COR-L47 (cell line): ENCODE data around the gene FAM228B.
"Not testable (repeated sequence)": the region's sequence is repeated elsewhere in the genome, so short reads cannot be mapped to it uniquely, and the experiment has no call there.

Experiments used
- DNase-seq: peaks from one replicate; lab custom pipeline; 2025; lab: John Stamatoyannopoulos, UW

FAM228B gene

DNA sequence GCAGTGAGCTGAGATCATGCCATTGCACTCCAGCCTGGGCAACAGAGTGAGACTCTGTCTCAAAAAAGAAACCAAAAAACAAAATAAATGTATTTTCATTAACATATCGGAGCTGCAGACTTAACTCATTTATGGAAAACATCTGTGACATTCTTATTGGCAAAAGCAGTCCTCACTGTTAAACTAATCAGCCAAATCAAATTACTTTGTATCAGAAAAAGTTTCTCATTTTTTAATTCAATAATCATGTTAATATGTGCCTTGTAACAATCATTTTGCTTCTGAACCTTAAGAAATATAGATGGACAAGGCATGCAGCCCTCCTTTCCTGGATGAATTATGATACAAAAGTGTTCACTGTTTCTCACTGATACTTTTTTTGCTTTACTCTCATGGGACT is 20.6 kb upstream of the FAM228B start:
- DNase-seq = no peak

DNA sequence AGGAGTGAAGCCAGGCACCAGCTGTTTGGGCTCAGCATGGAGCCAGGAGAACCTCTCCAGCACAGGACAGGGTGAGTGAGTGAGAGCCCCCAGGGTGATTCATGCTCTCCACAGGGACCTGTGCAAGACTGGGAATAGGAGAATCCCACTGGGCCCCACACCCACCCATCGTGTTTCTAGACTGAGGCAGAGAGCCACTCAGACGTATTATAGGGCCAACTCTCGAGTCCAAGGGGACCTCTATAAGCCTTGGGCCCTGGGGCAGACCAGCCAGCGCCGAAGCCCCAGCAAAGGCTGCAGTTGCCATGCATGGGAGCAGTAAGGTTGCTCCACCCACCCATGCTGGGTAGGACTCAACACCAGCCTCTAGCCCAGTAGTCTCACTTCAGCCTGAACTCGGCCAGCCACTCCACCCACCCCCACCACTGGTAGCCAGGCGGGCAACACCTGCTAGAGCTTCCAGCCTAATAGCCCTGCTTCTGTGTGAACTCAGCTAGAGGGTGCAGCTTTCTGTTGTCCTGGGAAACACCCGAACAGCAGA is 19.1 kb upstream of the FAM228B start:
- no peak for DNase-seq

DNA sequence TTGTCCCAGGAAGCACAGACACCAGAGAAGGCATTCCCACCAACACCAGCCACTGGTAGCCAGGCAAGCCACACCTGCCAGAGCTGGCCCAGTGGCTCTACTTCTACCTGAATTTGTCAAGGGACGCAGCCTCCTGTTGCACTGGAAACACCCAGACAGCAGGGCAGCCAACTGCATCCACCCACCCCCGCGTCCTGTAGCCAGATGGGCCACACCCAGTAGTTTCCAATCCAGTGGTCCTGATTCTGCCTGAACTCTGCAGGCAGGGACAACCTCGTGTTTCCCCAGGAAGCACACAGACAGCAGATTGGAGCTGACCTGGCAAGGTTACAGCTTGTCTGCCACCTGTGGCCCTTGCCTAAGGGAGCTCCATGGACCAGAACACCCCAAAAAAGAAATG is 18.4 kb upstream of the FAM228B start:
- DNase-seq = no peak

DNA sequence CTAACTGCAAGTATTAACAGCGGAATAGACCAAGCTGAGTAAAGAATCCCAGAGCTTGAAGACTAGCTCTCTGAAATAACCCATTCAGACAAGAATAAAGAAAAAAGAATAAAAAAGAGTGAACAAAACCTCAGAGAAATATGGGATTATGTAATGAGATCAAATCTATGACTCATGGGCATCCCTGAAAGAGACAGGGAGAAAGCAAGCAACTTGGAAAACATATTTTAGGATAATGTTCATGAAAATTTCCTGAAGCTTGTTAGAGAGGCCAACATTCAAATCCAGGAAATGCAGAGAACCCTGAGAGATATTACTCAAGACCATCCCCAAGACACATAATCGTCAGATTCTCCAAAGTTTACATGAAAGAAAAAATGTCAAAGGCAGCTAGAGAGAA is 17.5 kb upstream of the FAM228B start:
- DNase-seq = no peak

DNA sequence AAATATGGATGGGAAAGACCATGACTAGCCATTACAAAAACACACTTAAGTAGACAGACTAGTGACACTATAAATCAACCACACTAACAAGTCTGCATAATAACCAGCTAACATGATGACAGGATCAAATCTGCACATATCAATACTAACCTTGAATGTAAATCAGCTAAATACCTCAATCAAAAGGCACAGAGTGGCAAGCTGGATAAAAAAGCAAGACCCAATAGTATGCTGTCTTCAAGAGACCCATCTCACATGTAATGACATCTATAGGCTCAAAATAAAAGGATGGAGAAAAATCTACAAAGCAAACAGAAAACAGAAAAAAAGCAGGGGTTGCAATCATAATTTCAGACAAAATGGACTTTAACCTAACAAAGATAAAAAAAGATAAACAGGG is 16.5 kb upstream of the FAM228B start:
- DNase-seq = no peak

DNA sequence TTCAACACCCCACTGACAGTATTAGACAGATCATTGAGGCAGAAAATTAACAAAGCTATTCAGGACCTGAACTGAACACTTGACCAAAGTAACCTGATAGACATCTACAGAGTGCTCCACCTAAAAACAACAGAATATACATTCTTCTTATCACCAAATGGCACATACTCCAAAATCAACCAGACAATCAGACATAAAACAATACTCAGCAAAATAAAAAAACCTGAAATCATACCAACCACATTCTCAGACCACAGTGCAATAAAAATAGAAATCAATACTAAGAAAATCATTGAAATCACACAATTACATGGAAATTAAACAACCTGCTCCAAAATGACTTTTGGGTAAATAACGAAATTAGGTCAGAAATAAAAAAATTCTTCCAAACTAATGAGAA is 15.9 kb upstream of the FAM228B start:
- no peak for DNase-seq

DNA sequence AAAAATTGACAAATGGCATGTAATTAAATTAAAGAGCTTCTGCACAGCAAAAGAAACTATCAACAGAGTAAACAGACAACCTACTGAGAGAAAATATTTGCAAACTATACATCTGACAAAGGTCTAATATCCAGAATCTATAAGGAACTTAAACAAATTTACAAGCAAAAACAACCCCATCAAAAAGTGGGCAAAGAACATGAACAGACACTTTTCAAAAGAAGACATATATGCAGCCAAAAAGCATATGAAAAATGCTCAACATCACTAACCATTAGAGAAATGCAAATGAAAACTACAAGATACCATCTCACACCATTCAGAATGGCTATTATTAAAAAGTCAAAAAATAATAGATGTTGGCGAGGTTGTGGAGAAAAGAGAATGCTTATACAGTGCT is 13.8 kb upstream of the FAM228B start:
- DNase-seq = not testable (repeated sequence)

DNA sequence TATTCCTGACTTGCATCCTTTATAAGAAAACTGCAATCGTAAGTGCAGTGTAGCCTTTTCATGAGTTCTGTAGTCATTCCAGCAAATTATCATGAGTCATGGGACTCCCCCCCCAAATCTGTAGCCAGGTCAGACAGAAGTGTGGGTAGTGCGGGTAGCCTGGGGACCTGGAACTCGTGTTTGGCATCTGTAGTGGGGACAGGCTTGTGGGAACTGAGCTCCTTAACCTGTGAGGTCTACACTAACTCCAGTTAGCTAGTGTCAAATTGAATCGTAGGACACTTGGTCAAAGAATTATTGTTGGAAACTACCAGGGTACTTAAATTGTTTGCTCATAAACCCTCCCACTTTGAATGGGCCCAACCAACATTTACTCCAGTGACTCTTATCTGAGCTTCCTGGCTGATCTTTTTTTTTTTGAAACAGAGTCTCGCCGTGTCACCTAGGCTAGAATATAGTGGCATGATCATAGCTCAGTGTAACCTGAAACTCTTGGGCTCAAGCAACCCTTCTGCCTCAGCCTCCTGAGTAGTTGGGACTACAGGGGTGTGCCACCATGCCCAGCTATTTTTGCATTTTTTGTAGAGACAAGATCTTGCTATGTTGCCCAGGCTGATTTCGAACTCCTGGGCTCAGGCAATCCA is 12.5 kb upstream of the FAM228B start:
- DNase-seq = no peak

DNA sequence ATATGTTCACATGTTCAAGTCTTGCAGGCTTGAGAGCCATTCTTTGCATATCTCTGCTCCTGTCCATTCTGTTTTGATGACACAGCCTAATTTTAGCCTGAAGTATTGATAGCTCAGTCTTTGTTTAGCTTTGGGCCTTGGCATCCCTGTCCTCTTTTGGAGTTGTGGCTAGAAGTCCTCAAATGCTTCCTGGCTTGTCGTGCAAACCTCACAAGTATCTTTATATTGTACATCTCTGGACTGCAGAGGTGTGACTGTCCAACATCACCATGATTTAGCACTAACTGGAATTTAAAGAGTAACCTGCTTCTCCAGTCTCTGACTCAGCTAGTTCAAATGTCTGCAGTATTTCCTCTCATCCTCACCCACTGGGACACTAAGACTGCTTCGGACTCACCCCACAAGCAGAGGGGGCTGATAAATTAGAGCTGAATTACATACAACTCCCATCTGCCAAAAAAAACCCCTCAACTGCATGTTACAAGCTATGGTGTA is 11.8 kb upstream of the FAM228B start:
- DNase-seq = no peak

DNA sequence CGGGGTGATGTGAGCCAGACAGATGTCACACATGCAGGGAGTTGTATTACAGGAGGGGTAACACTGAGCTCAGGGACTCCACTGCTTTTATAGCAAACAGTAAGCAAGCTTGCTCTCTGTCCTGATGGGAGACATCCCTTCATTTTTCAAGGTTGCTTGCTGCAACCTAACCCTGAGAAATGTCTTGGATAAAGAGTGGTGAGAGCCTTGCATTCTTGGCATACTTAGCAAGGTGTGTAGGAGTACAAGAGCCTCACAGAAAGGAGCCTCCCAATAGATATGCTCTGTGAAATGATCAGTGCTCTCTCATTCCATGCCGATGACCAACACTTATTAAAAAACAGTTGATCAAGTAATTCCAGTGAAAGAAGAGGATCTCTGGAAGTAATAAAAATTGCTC is 8.2 kb upstream of the FAM228B start:
- DNase-seq = no peak

DNA sequence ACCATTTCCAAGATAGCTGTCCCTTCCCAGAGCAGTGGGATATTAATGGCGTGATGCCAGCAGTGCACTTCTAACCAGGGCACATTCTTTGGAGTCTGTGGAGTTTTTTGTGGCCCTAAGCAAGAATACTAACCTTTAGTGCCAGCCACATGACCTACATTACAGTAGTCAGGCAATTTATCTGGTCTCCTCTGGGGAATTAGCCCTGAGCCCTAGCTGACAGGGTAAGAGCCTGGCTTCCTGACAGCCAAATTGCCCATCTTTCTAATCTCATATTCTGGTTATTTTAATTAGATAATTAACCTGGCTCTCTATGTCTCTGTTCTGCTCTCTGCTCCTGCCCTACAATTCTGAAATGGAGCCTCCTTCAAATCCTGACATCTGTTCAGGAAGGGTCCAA is 5.4 kb upstream of the FAM228B start:
- no peak for DNase-seq

DNA sequence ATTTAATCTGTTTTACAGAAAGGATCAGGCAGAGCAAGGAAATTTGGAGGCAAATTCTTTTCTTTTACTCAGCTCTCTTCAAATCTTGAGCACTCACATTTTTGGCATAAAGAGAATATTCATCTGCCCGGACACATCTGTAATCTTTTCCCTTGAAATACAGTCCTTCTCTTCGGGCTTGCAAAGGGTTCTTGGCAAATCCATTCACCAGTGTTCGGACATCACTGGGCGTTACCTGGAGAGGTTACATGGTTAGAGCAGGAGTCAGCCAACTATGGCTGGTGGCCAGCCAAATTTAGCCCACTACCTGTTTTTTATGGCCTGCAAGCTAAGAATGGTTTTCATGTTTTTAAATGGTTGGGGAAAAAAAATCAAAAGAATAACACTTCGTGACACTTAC is 2.2 kb upstream of the FAM228B start:
- no peak for DNase-seq

DNA sequence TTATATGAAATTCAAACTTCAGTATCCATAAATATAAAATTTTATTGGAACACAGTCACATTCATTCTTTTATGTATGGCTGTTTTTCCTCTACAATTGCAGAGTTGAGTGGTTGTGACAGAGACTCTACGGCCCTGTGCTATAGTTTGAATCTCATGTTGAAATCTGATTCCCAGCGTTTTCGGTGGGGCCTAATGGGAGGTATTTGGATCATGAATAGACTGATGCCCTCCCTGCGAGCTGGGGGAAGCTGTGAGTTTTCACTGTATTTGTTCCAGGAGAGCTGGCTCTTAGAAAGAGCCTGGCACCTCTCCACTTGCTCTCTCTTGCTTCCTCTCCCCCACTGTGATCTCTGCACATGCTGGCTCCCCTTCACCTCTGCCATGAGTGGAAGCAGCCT is 1.8 kb upstream of the FAM228B start:
- no peak for DNase-seq

DNA sequence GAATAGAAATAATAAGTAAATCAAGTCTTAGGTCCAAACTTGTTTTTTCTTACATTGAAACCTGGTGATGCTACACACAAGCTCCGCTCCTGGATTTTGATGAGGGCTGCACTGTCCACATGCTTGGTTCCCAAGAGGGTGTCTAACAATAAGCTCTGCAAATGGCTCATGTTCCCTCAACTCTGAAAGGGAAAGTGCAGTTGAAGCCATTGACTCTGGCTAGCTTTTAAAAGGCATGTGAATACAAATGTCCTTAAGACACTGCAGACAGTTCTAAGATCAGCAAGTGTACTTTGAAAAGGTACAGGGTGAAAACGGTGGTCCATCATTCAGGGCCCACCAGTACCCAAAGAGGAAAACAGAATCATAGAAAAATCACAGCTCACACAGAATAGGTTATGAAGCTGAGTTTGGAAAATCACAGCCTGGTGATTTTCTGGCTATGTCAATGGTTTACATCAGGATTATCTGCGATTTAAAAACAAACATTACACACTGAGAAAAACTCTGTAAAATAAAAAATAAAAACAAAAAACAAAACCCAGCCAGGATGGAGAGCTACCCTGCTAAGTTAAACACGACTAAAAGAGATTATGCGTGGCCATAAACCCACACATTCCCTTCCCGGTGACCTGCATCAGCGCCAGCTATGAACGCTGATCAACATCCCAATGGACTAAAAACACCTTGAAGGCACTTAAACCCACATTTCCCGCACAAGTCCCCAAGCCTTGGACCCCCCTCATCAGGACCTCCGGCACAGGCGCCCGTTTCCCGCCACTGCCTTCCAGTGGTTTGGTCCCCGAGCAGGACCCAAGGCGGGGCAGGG is 689 bp upstream of the FAM228B start:
- DNase-seq = no peak

DNA sequence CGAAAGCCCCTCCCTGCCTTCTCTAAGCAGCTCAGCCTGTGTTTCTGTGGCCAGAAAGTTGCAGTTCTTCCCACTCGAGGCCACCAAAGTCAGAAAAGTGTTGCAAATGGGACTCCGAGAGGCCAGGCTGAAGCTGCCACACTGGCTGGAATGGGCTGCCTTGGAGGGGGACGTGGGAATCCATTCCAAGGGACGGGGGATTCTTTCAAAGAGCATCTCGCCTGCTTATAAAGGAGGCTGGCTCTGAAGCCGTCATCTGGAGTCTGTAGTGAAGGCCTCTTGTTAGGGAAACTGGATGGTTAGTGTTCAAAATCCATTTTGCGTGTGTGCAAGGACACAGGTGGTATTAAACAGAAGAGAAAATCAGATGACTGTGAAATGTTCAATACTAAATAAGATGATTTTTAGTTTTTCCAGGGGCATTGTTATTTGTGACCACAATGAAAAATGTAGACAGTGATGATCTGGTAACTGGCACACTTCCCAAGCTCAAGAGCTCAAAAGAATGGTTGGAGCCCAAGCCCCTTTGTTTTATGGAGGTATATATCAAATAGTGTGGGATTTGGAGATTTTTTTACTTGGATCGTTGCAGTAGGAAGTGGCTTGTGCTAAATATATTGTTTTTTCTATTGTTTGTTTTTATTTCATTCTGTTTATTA is 782 bp downstream of the FAM228B start:
- peak; percentile 19 for DNase-seq

DNA sequence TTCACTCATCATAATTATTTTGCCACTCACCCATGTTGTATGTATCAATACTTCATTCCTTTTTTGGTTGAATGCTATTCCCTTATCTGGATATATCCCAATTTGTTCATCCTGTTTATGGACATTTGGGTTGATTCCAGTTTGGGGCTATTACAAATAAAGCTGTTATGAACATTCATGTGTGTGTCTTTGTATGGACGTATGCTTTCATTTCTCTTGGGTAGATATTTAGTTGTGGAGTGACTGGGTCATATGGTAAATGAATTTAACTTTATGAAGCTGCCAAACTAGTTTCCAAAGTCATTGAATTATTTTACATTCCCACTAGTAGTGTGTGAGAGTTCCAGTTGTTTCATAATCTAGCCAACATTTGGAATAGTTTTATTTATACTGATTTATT is 2.7 kb downstream of the FAM228B start:
- DNase-seq = no peak

DNA sequence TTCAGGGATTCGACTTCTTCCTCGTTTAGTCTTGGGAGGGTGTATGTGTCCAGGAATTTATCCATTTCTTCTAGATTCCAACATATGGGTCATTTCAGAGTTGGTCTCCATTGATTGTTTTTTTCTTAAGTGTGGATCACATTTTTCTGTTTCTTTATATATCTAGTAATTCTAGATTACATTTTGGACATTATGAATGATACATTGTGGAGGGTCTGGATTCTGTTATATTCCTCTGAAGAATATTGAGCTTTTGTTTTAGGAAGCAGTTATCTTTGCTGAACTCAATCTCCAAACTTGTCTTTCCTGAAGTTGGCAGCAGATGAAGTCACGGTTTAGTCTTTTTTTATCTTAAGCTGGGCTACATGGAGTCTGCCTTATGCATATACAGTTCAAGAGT is 9.3 kb downstream of the FAM228B start:
- DNase-seq = no peak

DNA sequence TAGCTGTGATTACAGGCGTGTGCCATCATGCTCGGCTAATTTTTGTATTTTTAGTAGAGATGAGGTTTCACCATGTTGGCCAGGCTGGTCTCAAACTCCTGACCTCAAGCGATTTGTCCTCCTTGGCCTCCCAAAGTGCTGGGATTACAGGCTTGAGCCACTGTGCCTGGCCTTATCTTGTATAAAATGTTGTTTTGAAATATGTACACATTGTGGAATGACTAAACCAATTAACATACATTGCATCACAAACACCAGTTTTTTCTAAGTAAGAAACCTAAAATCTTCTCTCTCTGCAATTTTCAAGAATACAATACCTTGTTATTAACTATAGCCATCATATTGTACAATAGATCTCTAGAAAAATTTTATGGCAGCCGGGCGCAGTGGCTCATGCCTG is 17.0 kb downstream of the FAM228B start:
- DNase-seq = not testable (repeated sequence)

DNA sequence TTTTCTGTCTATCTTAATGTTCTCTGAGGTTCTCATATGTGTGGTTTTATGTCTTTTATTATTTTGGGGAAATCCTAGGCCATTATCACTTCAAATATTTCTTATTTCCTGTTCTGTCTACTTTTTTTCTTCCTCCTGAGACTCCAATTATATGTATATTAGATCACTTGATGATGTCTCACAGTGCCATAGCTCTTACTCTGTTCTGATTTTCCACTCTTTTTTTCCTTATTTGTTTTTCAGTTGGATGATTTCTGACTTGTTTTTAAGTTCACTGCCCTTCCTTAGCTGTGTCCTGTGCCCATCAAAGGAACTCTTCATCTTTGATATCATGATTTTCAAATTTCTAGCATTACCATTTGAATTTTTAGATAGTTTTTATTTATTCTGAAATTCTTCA is 24.1 kb downstream of the FAM228B start:
- no peak for DNase-seq

DNA sequence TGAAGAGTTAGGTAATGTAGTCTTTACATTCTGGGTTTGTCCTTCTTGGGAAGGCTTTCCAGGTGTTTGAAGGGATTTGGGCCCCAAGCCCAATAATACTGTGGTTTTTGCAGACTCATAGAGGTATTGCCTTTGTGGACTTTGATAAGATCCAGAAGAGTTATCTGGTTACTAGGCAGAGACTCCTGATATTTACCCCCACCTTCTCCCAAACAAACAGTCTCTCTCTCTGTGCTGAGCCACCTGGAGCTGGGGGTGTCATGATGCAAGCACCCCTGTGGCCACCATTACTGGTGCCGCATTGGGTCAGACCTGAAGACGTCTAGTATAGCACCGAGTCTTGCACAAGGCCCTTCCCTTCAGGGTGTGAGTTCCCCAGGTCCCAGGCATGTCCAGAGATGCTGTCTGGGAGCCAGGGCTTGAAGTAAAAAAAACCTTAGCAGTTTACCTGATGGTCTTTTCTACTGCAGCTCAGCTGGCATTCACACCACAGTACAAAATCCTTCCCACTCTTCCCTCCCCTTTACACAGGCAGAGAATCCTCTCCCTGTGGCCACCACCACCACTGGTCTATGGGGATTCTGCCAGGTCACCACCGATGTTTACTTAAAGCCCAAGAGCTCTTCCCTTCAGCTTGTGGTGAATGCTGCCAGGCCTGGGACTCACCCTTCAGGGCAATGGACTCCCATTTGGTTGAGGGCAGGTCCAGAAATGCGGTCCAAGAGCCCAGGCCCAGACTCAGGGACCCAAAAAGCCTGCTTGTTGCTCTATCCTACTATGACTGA is 29.3 kb downstream of the FAM228B start:
- no peak for DNase-seq

DNA sequence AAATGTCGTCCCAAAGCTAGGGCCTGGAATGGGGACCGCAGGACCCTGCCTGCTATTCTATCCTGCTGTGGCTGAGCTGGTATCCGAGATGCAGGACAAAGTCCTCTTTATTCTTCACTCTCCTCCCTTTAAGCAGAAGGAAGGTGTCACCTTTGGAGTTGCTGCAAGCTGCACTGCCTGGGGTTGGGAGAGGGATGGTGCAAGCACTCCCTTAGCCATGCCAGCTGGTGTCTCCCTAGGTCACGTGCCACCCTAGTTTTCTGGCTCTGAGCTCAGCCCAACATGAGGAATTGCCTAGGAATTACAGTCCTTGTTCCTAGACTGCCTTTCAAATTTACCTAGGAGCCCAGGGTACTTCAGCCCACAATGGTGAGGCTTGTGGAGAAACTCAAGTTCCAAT is 30.2 kb downstream of the FAM228B start:
- no peak for DNase-seq

DNA sequence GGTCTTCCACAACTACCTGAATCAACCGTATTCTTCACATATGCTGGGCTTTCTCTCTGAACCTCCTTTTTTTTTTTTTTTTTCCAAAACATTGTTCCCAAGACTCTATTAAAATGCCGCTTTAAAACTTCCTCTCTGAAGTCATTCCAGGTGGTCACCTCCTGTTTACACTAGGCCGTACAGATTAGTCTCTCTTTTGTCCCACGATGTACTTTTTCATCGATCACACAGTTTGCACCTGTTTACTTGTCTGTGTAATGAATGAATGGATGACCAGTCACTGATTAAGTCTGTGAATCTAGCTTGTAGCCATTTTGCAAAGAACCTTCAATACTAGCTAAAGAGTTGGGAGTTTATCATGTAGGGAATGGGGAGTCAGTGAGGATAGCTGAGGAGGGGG is 34.9 kb downstream of the FAM228B start:
- DNase-seq = no peak
